Hematopoietic multipotent progenitor cell (in vitro differentiated cells): ENCODE data around the gene DMXL2. TPM values are rescaled to one million over a fixed set of nuclear protein-coding genes. Genes with fewer than 3 reads are reported as not detected.
"Not testable (repeated sequence)": the region's sequence is repeated elsewhere in the genome, so short reads cannot be mapped to it uniquely, and the experiment has no call there.

Source experiments
- DNase-seq, 3 donors: peaks; one replicate each; pipeline ENCODE4 v3.0.0-alpha.2; 2011 to 2015; ENCODE audit warnings: low read depth in 2 of 3, low spot score in 2 of 3
- total RNA-seq: library from RNA; depleted of rRNA; stranded (reverse); fragments of >200 nt; gene quantifications from one replicate; pipeline ENCODE4 v1.2.3, GENCODE V29; 2012

DMXL2 gene
- total RNA-seq, 1 donor = 22.1 TPM

- peak in 2 of 3 donors; percentile 65 to 91 for DNase-seq
Observed at GRCh38 chr15:51623386-51623938, 891 bp upstream of the DMXL2 start.

GRCh38 chr15:51621936-51622603 lies 501 bp downstream of the DMXL2 start:
- DNase-seq = peak; percentile 9 to 49 (median 48)

- no peak for DNase-seq
Observed at GRCh38 chr15:51621155-51621765, 1.3 kb downstream of the DMXL2 start.

- peak in 1 of 3 donors; percentile 54 for DNase-seq
Observed at GRCh38 chr15:51620641-51621040, 1.9 kb downstream of the DMXL2 start.

GRCh38 chr15:51620122-51620521 lies 2.4 kb downstream of the DMXL2 start:
- no peak for DNase-seq

GRCh38 chr15:51619331-51620035 lies 3.1 kb downstream of the DMXL2 start:
- DNase-seq = no peak

GRCh38 chr15:51617886-51618285 lies 4.7 kb downstream of the DMXL2 start:
- no peak for DNase-seq

- DNase-seq = no peak
Observed at GRCh38 chr15:51613951-51614350, 8.6 kb downstream of the DMXL2 start.

- not testable (repeated sequence) for DNase-seq
Observed at GRCh38 chr15:51612669-51613068, 9.9 kb downstream of the DMXL2 start.

GRCh38 chr15:51603462-51603948 lies 19.1 kb downstream of the DMXL2 start:
- DNase-seq = not testable (repeated sequence)

- no peak for DNase-seq
Observed at GRCh38 chr15:51603002-51603401, 19.6 kb downstream of the DMXL2 start.

GRCh38 chr15:51602484-51602883 lies 20.1 kb downstream of the DMXL2 start:
- DNase-seq = no peak

GRCh38 chr15:51601801-51602200 lies 20.8 kb downstream of the DMXL2 start:
- no peak for DNase-seq

- no peak for DNase-seq
Observed at GRCh38 chr15:51600114-51600513, 22.5 kb downstream of the DMXL2 start.

GRCh38 chr15:51589881-51590568 lies 32.5 kb downstream of the DMXL2 start:
- no peak for DNase-seq

- DNase-seq = no peak
Observed at GRCh38 chr15:51588966-51589365, 33.6 kb downstream of the DMXL2 start.

GRCh38 chr15:51585986-51586385 lies 36.6 kb downstream of the DMXL2 start:
- DNase-seq = no peak

- no peak for DNase-seq
Observed at GRCh38 chr15:51580982-51581381, 41.6 kb downstream of the DMXL2 start.

- no peak for DNase-seq
Observed at GRCh38 chr15:51580385-51580784, 42.2 kb downstream of the DMXL2 start.

- DNase-seq = no peak
Observed at GRCh38 chr15:51579012-51579411, 43.6 kb downstream of the DMXL2 start.
